Inflammatory macrophage treated with lipopolysaccharide for 4 hours (primary cell): ENCODE results near the gene HSCB.
A peak's percentile ranks its signal among the peaks of the same experiment; 100 is the strongest.
"Not testable (repeated sequence)": the region's sequence is repeated elsewhere in the genome, so short reads cannot be mapped to it uniquely, and the experiment has no call there.

ENCODE experiments used
- DNase-seq: peaks from one replicate; pipeline ENCODE4 v3.0.0-alpha.2; 2020

The HSCB gene

GRCh38 chr22:28741200-28741784 is 547 bp upstream of the HSCB start:
- no peak for DNase-seq

- no peak for DNase-seq
Observed at GRCh38 chr22:28742562-28742962, 723 bp downstream of the HSCB start.

- DNase-seq: no peak
Observed at GRCh38 chr22:28743852-28744251, 2.0 kb downstream of the HSCB start.

- DNase-seq: no peak
Observed at GRCh38 chr22:28750471-28750881, 8.6 kb downstream of the HSCB start.

- not testable (repeated sequence) for DNase-seq
Observed at GRCh38 chr22:28754512-28754911, 12.7 kb downstream of the HSCB start.

- peak; percentile 51 for DNase-seq
Observed at GRCh38 chr22:28759861-28760560, 18.2 kb downstream of the HSCB start.

- DNase-seq: no peak
Observed at GRCh38 chr22:28761449-28761755, 19.6 kb downstream of the HSCB start.

GRCh38 chr22:28762000-28762399 is 20.2 kb downstream of the HSCB start:
- not testable (repeated sequence) for DNase-seq

- DNase-seq: no peak
Observed at GRCh38 chr22:28766628-28767027, 24.8 kb downstream of the HSCB start.

- DNase-seq: no peak
Observed at GRCh38 chr22:28768701-28769393, 27.0 kb downstream of the HSCB start.

- no peak for DNase-seq
Observed at GRCh38 chr22:28769394-28770085, 27.7 kb downstream of the HSCB start.

- no peak for DNase-seq
Observed at GRCh38 chr22:28771195-28771791, 29.5 kb downstream of the HSCB start.

GRCh38 chr22:28772633-28773460 is 31.0 kb downstream of the HSCB start, which contains the start of gene CCDC117:
TSS of gene CCDC117 (plus strand) at chr22:28772695. CDS start at chr22:28772850, 155 bp downstream.
- peak; percentile 96 for DNase-seq

- DNase-seq: peak; percentile 84
Observed at GRCh38 chr22:28773461-28773867, 31.6 kb downstream of the HSCB start.

GRCh38 chr22:28774378-28774777 is 32.5 kb downstream of the HSCB start:
- no peak for DNase-seq

- no peak for DNase-seq
Observed at GRCh38 chr22:28779833-28780232, 38.0 kb downstream of the HSCB start.

- no peak for DNase-seq
Observed at GRCh38 chr22:28780296-28780695, 38.5 kb downstream of the HSCB start.

- DNase-seq: no peak
Observed at GRCh38 chr22:28783786-28784671, 42.2 kb downstream of the HSCB start.

- DNase-seq: no peak
Observed at GRCh38 chr22:28788601-28789000, 46.8 kb downstream of the HSCB start.

GRCh38 chr22:28791124-28791523 is 49.3 kb downstream of the HSCB start:
- DNase-seq: no peak

- no peak for DNase-seq
Observed at GRCh38 chr22:28791841-28792490, 50.1 kb downstream of the HSCB start.
